Fibroblast of pulmonary artery (primary cell): ENCODE results near the gene VEGFB.

Experiments
- DNase-seq: peaks from one replicate; pipeline ENCODE4 v3.0.0-alpha.2; 2010; ENCODE audit warnings: low read depth
- H3K4me3 ChIP-seq: replicated peaks from 2 replicates; pipeline ENCODE4 v1.5.1; 2011; ENCODE audit warnings: low read depth, mild to moderate bottlenecking, control low read depth, low read length, moderate library complexity
- CTCF ChIP-seq: IDR thresholded peaks from 2 replicates; pipeline ENCODE4 v1.5.1; 2011; ENCODE audit warnings: mild to moderate bottlenecking, control low read depth, low read length, inconsistent platforms; ENCODE audit errors: missing control alignments

The VEGFB gene

GRCh38 chr11:64256300-64256699 lies 21.9 kb downstream of the VEGFB start:
- no peak for TF ChIP-seq CTCF
- no peak overlapping the region for H3K4me3 ChIP-seq
- no peak for DNase-seq

GRCh38 chr11:64258356-64258755 lies 24.0 kb downstream of the VEGFB start:
- H3K4me3 ChIP-seq: no peak overlapping the region
- TF ChIP-seq CTCF: no peak
- DNase-seq: no peak

- no peak for TF ChIP-seq CTCF
- H3K4me3 ChIP-seq: no peak overlapping the region
- DNase-seq: no peak
These were observed 24.7 kb downstream of the VEGFB start for GRCh38 chr11:64258946-64259532.

GRCh38 chr11:64259533-64260067 lies 25.2 kb downstream of the VEGFB start:
- TF ChIP-seq CTCF: no peak
- DNase-seq: no peak
- no peak overlapping the region for H3K4me3 ChIP-seq

- DNase-seq: no peak
- no peak for TF ChIP-seq CTCF
These were observed 25.8 kb downstream of the VEGFB start for GRCh38 chr11:64260147-64260708.

GRCh38 chr11:64261556-64262080 lies 27.2 kb downstream of the VEGFB start:
- no peak for TF ChIP-seq CTCF
- H3K4me3 ChIP-seq: no peak overlapping the region
- DNase-seq: no peak

More at GRCh38 chr11:64260147-64260708, 25.8 kb downstream of the VEGFB start:
- no peak overlapping the region for H3K4me3 ChIP-seq
